Ascending aorta (tissue), 2 donors: ENCODE results near the gene SOD3. TPM values are rescaled to one million over a fixed set of nuclear protein-coding genes. Genes with fewer than 3 reads are reported as not detected.

Experiments
- DNase-seq, 2 donors: peaks; one replicate each; pipeline ENCODE4 v3.0.0-alpha.2; 2019; ENCODE audit warnings: low spot score in 2 of 2
- H3K27ac ChIP-seq, 2 donors: fragments of 200-600 bp; sonication (generic); one replicate each; pipeline ENCODE4 v1.5.1; 2016 to 2017; ENCODE audit warnings: mild to moderate bottlenecking in 1 of 2
- H3K27me3 ChIP-seq: fragments of 200-600 bp; sonication (generic); one replicate; pipeline ENCODE4 v1.5.1; 2017
- H3K36me3 ChIP-seq, 2 donors: fragments of 200-600 bp; sonication (generic); one replicate each; pipeline ENCODE4 v1.5.1; 2016
- H3K4me1 ChIP-seq, 2 donors: fragments of 200-600 bp; sonication (generic); one replicate each; pipeline ENCODE4 v1.5.1; 2016 to 2017; ENCODE audit warnings: mild to moderate bottlenecking in 1 of 2
- H3K4me3 ChIP-seq, 2 donors: fragments of 200-600 bp; sonication (generic); one replicate each; pipeline ENCODE4 v1.5.1; 2016 to 2017; ENCODE audit warnings: mild to moderate bottlenecking in 1 of 2
- H3K9me3 ChIP-seq, 2 donors: fragments of 200-600 bp; sonication (generic); one replicate each; pipeline ENCODE4 v1.5.1; 2016
- intact Hi-C: fragments of 100-400 bp; cut with DNase I; formaldehyde crosslinking; loops from one replicate; pipeline ENCODE4 v1.15.1; 2023
- total RNA-seq: library from RNA; depleted of rRNA; stranded (reverse); fragments of >200 nt; gene quantifications from one replicate; pipeline ENCODE4 v1.1.0, GENCODE V29; 2016
- TF ChIP-seq, protein P1 (sequence below), 3 experiments: fragments of 200-600 bp in 2 of 3; fragments of 450-650 bp in 1 of 3; sonication (generic) in 2 of 3; IDR thresholded peaks; one replicate each; pipeline ENCODE4 v1.5.1; 2016 to 2019; ENCODE audit warnings: antibody characterized with exemption in 3 of 3, mild to moderate bottlenecking in 1 of 3, moderate library complexity in 1 of 3

SOD3 gene, protein sequence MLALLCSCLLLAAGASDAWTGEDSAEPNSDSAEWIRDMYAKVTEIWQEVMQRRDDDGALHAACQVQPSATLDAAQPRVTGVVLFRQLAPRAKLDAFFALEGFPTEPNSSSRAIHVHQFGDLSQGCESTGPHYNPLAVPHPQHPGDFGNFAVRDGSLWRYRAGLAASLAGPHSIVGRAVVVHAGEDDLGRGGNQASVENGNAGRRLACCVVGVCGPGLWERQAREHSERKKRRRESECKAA
- 893 TPM for total RNA-seq

DNA sequence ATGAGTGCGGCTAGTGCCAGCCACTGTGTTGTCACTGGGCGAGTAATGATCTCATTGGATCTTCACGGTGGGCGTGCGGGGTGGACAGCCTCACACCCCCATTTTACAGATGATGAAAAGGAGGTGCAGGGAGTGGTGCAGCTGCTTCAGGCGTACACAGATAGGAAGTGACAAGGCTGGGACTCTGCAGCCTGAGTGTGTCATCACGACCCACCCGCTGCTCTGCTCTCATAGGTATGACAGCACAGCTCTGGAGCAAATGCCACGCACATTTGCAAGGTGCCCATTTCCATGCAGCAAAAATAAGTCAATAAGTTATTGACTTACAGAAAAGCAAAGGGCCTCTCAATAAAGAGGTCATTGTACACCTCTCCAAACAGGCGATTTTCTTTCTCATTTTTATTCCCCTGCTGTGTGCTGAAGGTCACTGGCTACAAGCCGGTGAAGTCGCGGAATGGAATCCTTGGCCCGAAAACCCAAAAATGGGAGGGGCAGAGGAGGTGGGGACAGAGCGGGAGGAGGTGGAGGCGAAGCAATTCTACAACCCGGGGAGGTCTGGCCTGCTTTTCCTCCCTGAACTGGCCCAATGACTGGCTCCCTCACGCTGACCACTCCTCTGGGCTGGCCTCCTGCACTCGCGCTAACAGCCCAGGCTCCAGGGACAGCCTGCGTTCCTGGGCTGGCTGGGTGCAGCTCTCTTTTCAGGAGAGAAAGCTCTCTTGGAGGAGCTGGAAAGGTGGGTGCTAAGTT, at the start of gene SOD3:
Gene SOD3, plus strand, starts transcription at position 658 of the 750 bp plus-strand sequence. CDS start 3,949 bp downstream, outside the sequence.
- Histone ChIP-seq H3K4me1 (peaks cover 0 to 25% of the 10 kb centered on the region in 2 donors), H3K27ac (peak within 1 kb of the TSS; percentile 95 to 97), H3K4me3 (peak within 1 kb of the TSS; percentile 48 to 59), H3K27me3 (no peaks in the 10 kb centered on the region), H3K9me3 (no peaks in the 10 kb centered on the region), H3K36me3 (no peaks in the 10 kb centered on the region)
- DNase-seq, result peak; percentile 66 to 96
- intact Hi-C loops, result loop anchor here (1.0 to 5.0 kb wide), 11 partner anchors 13 to 323 kb away; partner anchors contain the start of genes CCDC149 and DHX15
- TF ChIP-seq, protein P1, sequence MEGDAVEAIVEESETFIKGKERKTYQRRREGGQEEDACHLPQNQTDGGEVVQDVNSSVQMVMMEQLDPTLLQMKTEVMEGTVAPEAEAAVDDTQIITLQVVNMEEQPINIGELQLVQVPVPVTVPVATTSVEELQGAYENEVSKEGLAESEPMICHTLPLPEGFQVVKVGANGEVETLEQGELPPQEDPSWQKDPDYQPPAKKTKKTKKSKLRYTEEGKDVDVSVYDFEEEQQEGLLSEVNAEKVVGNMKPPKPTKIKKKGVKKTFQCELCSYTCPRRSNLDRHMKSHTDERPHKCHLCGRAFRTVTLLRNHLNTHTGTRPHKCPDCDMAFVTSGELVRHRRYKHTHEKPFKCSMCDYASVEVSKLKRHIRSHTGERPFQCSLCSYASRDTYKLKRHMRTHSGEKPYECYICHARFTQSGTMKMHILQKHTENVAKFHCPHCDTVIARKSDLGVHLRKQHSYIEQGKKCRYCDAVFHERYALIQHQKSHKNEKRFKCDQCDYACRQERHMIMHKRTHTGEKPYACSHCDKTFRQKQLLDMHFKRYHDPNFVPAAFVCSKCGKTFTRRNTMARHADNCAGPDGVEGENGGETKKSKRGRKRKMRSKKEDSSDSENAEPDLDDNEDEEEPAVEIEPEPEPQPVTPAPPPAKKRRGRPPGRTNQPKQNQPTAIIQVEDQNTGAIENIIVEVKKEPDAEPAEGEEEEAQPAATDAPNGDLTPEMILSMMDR (IDR thresholded peaks at IDR 0.05), result no peak

DNA sequence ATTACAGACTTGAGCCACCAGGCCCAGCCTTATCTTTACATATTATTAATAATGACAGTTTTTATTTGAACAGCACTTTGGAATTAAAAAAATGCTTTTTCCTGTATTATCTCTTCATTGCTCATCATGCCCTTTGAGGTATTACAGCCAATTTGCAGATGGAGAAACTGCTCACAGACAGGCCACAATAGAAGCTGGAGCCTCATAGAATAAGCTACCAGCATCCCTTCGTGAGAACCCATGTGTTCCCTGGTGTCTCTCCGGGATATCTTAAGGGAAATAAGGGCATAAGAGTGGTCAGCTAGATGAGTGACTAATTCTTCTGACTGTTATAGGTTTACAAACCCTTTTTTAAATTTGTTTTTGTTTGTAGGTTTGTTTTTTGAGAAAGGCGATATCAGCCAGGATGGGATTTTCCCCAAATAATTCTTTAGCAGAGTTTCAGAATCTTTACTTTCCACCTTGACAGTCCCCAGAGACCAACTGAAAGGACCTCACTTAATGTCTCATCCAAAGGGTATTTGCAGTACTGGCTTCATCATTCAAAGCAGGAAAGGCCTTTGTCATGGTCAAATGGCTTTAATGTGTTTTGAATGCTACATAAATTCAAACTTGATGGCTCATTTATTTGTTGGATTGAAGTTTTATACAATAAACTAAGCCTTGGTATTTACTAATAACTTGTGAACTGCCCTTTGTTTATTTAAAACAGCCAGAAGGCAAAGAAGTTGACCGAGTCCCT, 48.0 kb upstream of the SOD3 start:
- TF ChIP-seq, protein P1 (IDR thresholded peaks at IDR 0.05), result no peak

DNA sequence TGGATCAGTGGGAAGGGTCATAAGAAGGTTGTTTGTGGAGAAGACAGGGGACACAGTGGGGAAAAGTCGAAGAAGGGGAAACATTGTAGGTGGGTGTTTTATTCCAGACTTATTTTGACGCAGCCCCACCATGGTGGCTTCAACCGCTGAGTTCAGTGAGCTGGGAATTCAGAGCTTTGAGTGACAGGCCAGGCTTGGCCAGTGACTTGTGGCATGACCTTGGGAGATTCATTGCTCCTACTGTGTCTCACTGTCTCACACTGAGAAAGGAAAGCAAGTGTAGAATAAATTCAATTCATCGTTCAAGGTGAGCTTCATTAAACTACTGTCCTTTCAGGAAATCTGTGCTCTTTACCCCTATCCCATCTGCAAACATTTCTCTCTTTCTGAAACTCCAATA, 47.4 kb upstream of the SOD3 start:
- H3K4me1 ChIP-seq, result no peaks in the 10 kb centered on the region
- intact Hi-C loops, result no loop called here
- H3K36me3 ChIP-seq, result no peaks in the 10 kb centered on the region
- no peak for DNase-seq
- TF ChIP-seq, protein P1 (IDR thresholded peaks at IDR 0.05), result no peak
- H3K4me3 ChIP-seq, result no peak overlapping the region
- no peaks in the 10 kb centered on the region for H3K9me3 ChIP-seq
- no peak overlapping the region for H3K27ac ChIP-seq
- H3K27me3 ChIP-seq, result no peaks in the 10 kb centered on the region

More for the DNA sequence above, 48.0 kb upstream of the SOD3 start:
- intact Hi-C loops, result no loop called here
- Histone ChIP-seq H3K36me3 (no peaks in the 10 kb centered on the region), H3K9me3 (no peaks in the 10 kb centered on the region), H3K27ac (no peak overlapping the region), H3K27me3 (no peaks in the 10 kb centered on the region), H3K4me3 (no peak overlapping the region), H3K4me1 (no peaks in the 10 kb centered on the region)
- DNase-seq, result no peak

DNA sequence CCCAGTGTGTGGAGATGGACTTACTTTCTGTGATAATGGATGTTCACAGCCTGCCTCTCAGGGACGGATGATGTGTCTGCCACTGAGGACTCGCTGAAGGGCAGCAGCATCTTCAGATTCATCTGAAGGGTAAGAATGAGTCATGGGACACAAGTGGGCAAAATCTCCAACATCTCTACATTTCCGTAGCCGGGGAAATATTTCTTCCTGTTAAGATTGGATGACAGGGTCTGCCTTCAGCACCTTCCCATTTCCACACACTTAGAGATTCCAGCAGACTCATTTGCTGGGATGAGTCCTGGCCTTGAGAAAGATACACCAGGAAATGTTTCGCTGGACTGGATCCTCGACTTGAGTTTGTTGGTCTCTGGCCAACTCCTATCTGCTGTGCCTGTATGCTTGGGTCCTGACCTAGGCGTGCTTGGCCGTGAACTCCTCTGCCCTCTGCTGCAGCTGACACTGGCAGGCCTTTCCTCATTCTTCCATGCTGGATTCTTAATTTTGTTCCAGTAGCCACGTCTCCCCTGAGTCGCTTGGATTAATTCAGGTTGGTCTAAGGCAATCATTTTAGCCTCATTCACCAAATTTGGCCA, 46.5 kb upstream of the SOD3 start:
- no peaks in the 10 kb centered on the region for H3K4me1 ChIP-seq
- intact Hi-C loops, result no loop called here
- no peak for DNase-seq

DNA sequence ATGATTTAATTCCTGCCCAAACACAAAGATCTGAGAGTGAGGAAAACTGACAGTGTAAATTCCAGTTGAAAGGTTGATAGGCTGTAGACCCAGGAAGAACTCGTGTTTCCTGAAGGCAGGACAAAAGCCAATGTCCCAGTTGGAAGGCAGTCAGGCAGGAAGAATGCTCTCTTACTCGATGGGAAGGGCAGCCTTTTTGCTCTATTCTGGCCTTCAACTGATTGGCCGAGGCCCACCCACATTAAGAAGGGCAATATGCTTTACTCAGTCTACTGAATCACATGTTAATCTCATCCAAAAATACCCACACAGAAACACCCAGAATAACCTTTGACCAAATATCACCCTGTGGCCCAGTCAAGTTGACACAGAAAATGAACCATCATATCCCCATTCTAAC, 45.3 kb upstream of the SOD3 start:
- Histone ChIP-seq H3K36me3 (no peaks in the 10 kb centered on the region), H3K9me3 (no peaks in the 10 kb centered on the region), H3K4me1 (no peaks in the 10 kb centered on the region), H3K4me3 (no peak overlapping the region), H3K27ac (no peak overlapping the region), H3K27me3 (no peaks in the 10 kb centered on the region)
- no peak for DNase-seq
- TF ChIP-seq, protein P1 (IDR thresholded peaks at IDR 0.05), result no peak
- intact Hi-C loops, result no loop called here

More for the DNA sequence above, 46.5 kb upstream of the SOD3 start:
- Histone ChIP-seq H3K36me3 (no peaks in the 10 kb centered on the region), H3K9me3 (no peaks in the 10 kb centered on the region), H3K27ac (no peak overlapping the region), H3K4me3 (no peak overlapping the region), H3K27me3 (no peaks in the 10 kb centered on the region)
- TF ChIP-seq, protein P1 (IDR thresholded peaks at IDR 0.05), result no peak
